Body of pancreas (tissue), 4 donors: Measurements from ENCODE around the gene PPP2R5E.

Source experiments
- CTCF ChIP-seq, 7 experiments: fragments of 450-650 bp in 4 of 7; fragments of 200-600 bp in 3 of 7; sonication (generic) in 3 of 7; IDR thresholded peaks; one replicate each; pipeline ENCODE4 v1.5.1; 2016 to 2019; ENCODE audit warnings: antibody characterized with exemption in 7 of 7
- POLR2A ChIP-seq, 3 donors: fragments of 450-650 bp; IDR thresholded peaks; one replicate each; pipeline ENCODE4 v1.6.1; 2016; ENCODE audit warnings: antibody characterized with exemption in 3 of 3, mild to moderate bottlenecking in 2 of 3

- no peak for TF ChIP-seq CTCF (IDR thresholded peaks at IDR 0.05)
- TF ChIP-seq POLR2A (IDR thresholded peaks at IDR 0.05) = no peak
Observed at GRCh38 chr14:63513756-63514155, 29.4 kb downstream of the PPP2R5E start.
